ENCODE measurements around the gene PCSK7.
"Not testable (repeated sequence)": the region's sequence is repeated elsewhere in the genome, so short reads cannot be mapped to it uniquely, and the experiment has no call there.

The PCSK7 gene

GRCh38 chr11:117183724-117184349 lies 48.0 kb downstream of the PCSK7 start:
- H3K27ac ChIP-seq: no peak overlapping the region
- no peak overlapping the region for H3K4me3 ChIP-seq (ENCODE audit: low read depth, low read length)
- TF ChIP-seq CTCF (IDR thresholded peaks at IDR 0.05): no peak
- H3K9me3 ChIP-seq (ENCODE audit: control insufficient read depth, low read length): no peaks in the 10 kb centered on the region
- no peak overlapping the region for H3K9ac ChIP-seq
- no peak overlapping the region for H3K4me2 ChIP-seq (ENCODE audit: low read length)
- no peaks in the 10 kb centered on the region for H3K27me3 ChIP-seq (ENCODE audit: control insufficient read depth, insufficient read depth, low read length)
- no peak overlapping the region for H2AFZ ChIP-seq
- peaks cover 15% of the 10 kb centered on the region for H3K4me1 ChIP-seq
- H3K36me3 ChIP-seq (ENCODE audit: control insufficient read depth, insufficient read depth, low read length): no peaks in the 10 kb centered on the region
- H3K79me2 ChIP-seq: no peaks in the 10 kb centered on the region

- H3K4me1 ChIP-seq: peaks cover 15% of the 10 kb centered on the region
- not testable (repeated sequence) for H3K36me3 ChIP-seq (ENCODE audit: control insufficient read depth, insufficient read depth, low read length); H3K9ac ChIP-seq; H3K4me3 ChIP-seq (ENCODE audit: low read depth, low read length); H2AFZ ChIP-seq; H3K27ac ChIP-seq; H3K27me3 ChIP-seq (ENCODE audit: control insufficient read depth, insufficient read depth, low read length); H3K9me3 ChIP-seq (ENCODE audit: control insufficient read depth, low read length); H3K79me2 ChIP-seq; H3K4me2 ChIP-seq (ENCODE audit: low read length)
These were observed 48.7 kb downstream of the PCSK7 start for GRCh38 chr11:117183178-117183577.

- H2AFZ ChIP-seq: no peak overlapping the region
These were observed 49.3 kb downstream of the PCSK7 start for GRCh38 chr11:117182551-117182935.

GRCh38 chr11:117181586-117182550 lies 50.0 kb downstream of the PCSK7 start:
- Histone ChIP-seq H3K9me3 (ENCODE audit: control insufficient read depth, low read length) (no peaks in the 10 kb centered on the region), H3K36me3 (ENCODE audit: control insufficient read depth, insufficient read depth, low read length) (no peaks in the 10 kb centered on the region), H2AFZ (no peak overlapping the region), H3K27ac (no peak overlapping the region), H3K4me2 (ENCODE audit: low read length) (no peak overlapping the region), H3K79me2 (no peaks in the 10 kb centered on the region), H3K27me3 (ENCODE audit: control insufficient read depth, insufficient read depth, low read length) (no peaks in the 10 kb centered on the region), H3K4me1 (peaks cover 15% of the 10 kb centered on the region), H3K9ac (no peak overlapping the region), H3K4me3 (ENCODE audit: low read depth, low read length) (no peak overlapping the region)
- no peak for TF ChIP-seq CTCF (IDR thresholded peaks at IDR 0.05)

More at GRCh38 chr11:117182551-117182935, 49.3 kb downstream of the PCSK7 start:
- no peak overlapping the region for H3K4me2 ChIP-seq (ENCODE audit: low read length)
- H3K27ac ChIP-seq: no peak overlapping the region
- no peaks in the 10 kb centered on the region for H3K27me3 ChIP-seq (ENCODE audit: control insufficient read depth, insufficient read depth, low read length)
- H3K9ac ChIP-seq: no peak overlapping the region
- TF ChIP-seq CTCF (IDR thresholded peaks at IDR 0.05): no peak
- no peaks in the 10 kb centered on the region for H3K36me3 ChIP-seq (ENCODE audit: control insufficient read depth, insufficient read depth, low read length)
- no peak overlapping the region for H3K4me3 ChIP-seq (ENCODE audit: low read depth, low read length)
- H3K9me3 ChIP-seq (ENCODE audit: control insufficient read depth, low read length): no peaks in the 10 kb centered on the region
- peaks cover 15% of the 10 kb centered on the region for H3K4me1 ChIP-seq
- no peaks in the 10 kb centered on the region for H3K79me2 ChIP-seq

Data from parathyroid adenoma (tissue), 2 donors.